H1 (cell line): ENCODE data around the gene POP7. TPM values are rescaled to one million over a fixed set of nuclear protein-coding genes. Genes with fewer than 3 reads are reported as not detected.

Experiments used
- CTCF ChIA-PET: fragments of 300-600 bp; sonication (Branson Sonifier 250); formaldehyde crosslinking; loops from one replicate; lab custom pipeline; 2021; ENCODE audit not compliant: partially characterized antibody; lab: Charles Lee
- POLR2A ChIA-PET: fragments of 300-600 bp; sonication (Branson Sonifier 250); formaldehyde crosslinking; loops from one replicate; lab custom pipeline; 2021; ENCODE audit warnings: inconsistent platforms; ENCODE audit not compliant: partially characterized antibody; lab: Charles Lee
- DNase-seq, 2 experiments: peaks; one replicate each; pipeline versions ENCODE4 v3.0.0 to v3.0.0-alpha.2; 2010 to 2022; ENCODE audit warnings: low spot score in 2 of 2, low read depth in 1 of 2, mixed read lengths in 1 of 2
- FAIRE-seq: peaks from 2 replicates; lab custom pipeline; 2011; peaks lifted over from hg19 to GRCh38; lab: Jason Lieb, UNC
- H2AFZ ChIP-seq: 2 replicates; pipeline ENCODE4 v1.8.1; 2012; ENCODE audit warnings: low read length, inconsistent platforms
- H2AK5ac ChIP-seq: 2 replicates; pipeline ENCODE4 v1.6.1; 2013; ENCODE audit warnings: low read depth, low read length
- H2BK120ac ChIP-seq: replicated peaks from 2 replicates; pipeline ENCODE3; 2013; ENCODE audit warnings: low read depth, low read length, inconsistent platforms
- H2BK12ac ChIP-seq: 2 replicates; pipeline ENCODE4 v1.6.1; 2013; ENCODE audit warnings: low read depth, low read length
- H2BK15ac ChIP-seq: 2 replicates; pipeline ENCODE4 v1.6.1; 2013; ENCODE audit warnings: low read length
- H2BK20ac ChIP-seq: 2 replicates; pipeline ENCODE4 v1.6.1; 2013; ENCODE audit warnings: low read length
- H2BK5ac ChIP-seq: 2 replicates; pipeline ENCODE4 v1.6.1; 2013; ENCODE audit warnings: low read depth, low read length
- H3K14ac ChIP-seq: 2 replicates; pipeline ENCODE4 v1.6.1; 2013; ENCODE audit warnings: inconsistent platforms; ENCODE audit not compliant: insufficient read length
- H3K18ac ChIP-seq: 2 replicates; pipeline ENCODE4 v1.6.1; 2013; ENCODE audit warnings: low read length; ENCODE audit errors: extremely low read depth
- H3K23ac ChIP-seq: 2 replicates; pipeline ENCODE4 v1.6.1; 2013; ENCODE audit warnings: inconsistent platforms; ENCODE audit not compliant: insufficient read length
- H3K23me2 ChIP-seq: 2 replicates; pipeline ENCODE4 v1.6.1; 2013; ENCODE audit warnings: low read depth, low read length
- H3K27ac ChIP-seq: 2 replicates; pipeline ENCODE4 v1.6.1; 2011; ENCODE audit warnings: low read depth, low read length, inconsistent platforms
- H3K27me3 ChIP-seq, 4 experiments: replicated peaks in 1 of 4; 1 replicate in 1 of 4; 2 replicates in 3 of 4; pipeline versions ENCODE4 v1.6.1 to v1.8.1; 2011 to 2013; ENCODE audit warnings: low read length in 3 of 4, mild to moderate bottlenecking in 3 of 4, inconsistent platforms in 2 of 4, mixed read lengths in 2 of 4, moderate library complexity in 1 of 4; ENCODE audit not compliant: control insufficient read depth in 3 of 4, insufficient read depth in 3 of 4; ENCODE audit errors: extremely low read depth in 1 of 4
- H3K36me3 ChIP-seq, 4 experiments: 2 replicates each; pipeline versions ENCODE4 v1.6.1 to v1.8.1; 2011 to 2013; ENCODE audit warnings: mild to moderate bottlenecking in 4 of 4, low read length in 3 of 4, moderate library complexity in 2 of 4, control low read depth in 1 of 4, inconsistent platforms in 1 of 4; ENCODE audit not compliant: insufficient read depth in 4 of 4, control insufficient read depth in 2 of 4
- H3K4ac ChIP-seq: replicated peaks from 2 replicates; pipeline ENCODE3; 2013; ENCODE audit warnings: low read length, low read depth, mixed read lengths, inconsistent platforms; ENCODE audit not compliant: insufficient read length
- H3K4me1 ChIP-seq, 4 experiments: replicated peaks in 1 of 4; 1 replicate in 1 of 4; 2 replicates in 3 of 4; pipeline versions ENCODE4 v1.6.1 to v1.8.1; 2011 to 2013; ENCODE audit warnings: low read length in 3 of 4, inconsistent platforms in 2 of 4, mixed read lengths in 1 of 4; ENCODE audit not compliant: insufficient read depth in 4 of 4, control insufficient read depth in 3 of 4
- H3K4me2 ChIP-seq, 2 experiments: 2 replicates each; pipeline versions ENCODE4 v1.6.1 to v1.8.1; 2011 to 2013; ENCODE audit warnings: low read depth in 2 of 2, low read length in 2 of 2, control low read depth in 1 of 2, inconsistent platforms in 1 of 2, mild to moderate bottlenecking in 1 of 2; ENCODE audit not compliant: insufficient read depth in 1 of 2
- H3K4me3 ChIP-seq, 4 experiments: fragments of 200-600, 300-600 bp in 1 of 4; sonication (generic), shearing (Covaris generic), sonication (Bioruptor Twin) in 1 of 4; 2 replicates each; pipeline versions ENCODE4 v1.5.1 to v1.8.1; 2011 to 2016; ENCODE audit warnings: low read length in 4 of 4, low read depth in 3 of 4, control low read depth in 2 of 4, inconsistent platforms in 2 of 4, mild to moderate bottlenecking in 2 of 4, mixed read lengths in 1 of 4, moderate library complexity in 1 of 4; ENCODE audit not compliant: insufficient read depth in 2 of 4; ENCODE audit errors: extremely low read depth in 1 of 4
- H3K56ac ChIP-seq: replicated peaks from 2 replicates; pipeline ENCODE3; 2013; ENCODE audit warnings: low read depth, mild to moderate bottlenecking, mixed read lengths, low read length, inconsistent platforms; ENCODE audit not compliant: insufficient read length
- H3K79me1 ChIP-seq: 2 replicates; pipeline ENCODE4 v1.6.1; 2013; ENCODE audit warnings: low read depth, low read length, control low read depth
- H3K79me2 ChIP-seq, 2 experiments: 2 replicates each; pipeline versions ENCODE4 v1.6.1 to v1.8.1; 2012 to 2013; ENCODE audit warnings: low read length in 2 of 2, mild to moderate bottlenecking in 2 of 2, inconsistent platforms in 1 of 2; ENCODE audit not compliant: insufficient read depth in 2 of 2, control insufficient read depth in 1 of 2
- H3K9ac ChIP-seq, 4 experiments: replicated peaks in 1 of 4; 1 replicate in 1 of 4; 2 replicates in 3 of 4; pipeline versions ENCODE4 v1.6.1 to v1.8.1; 2011 to 2013; ENCODE audit warnings: low read depth in 3 of 4, low read length in 3 of 4, control low read depth in 2 of 4, mild to moderate bottlenecking in 2 of 4, moderate library complexity in 2 of 4, inconsistent platforms in 1 of 4; ENCODE audit errors: extremely low read depth in 1 of 4
- H3K9me3 ChIP-seq, 2 experiments: 2 replicates each; pipeline versions ENCODE4 v1.6.1 to v1.8.1; 2012 to 2013; ENCODE audit warnings: mild to moderate bottlenecking in 2 of 2, moderate library complexity in 2 of 2, control low read depth in 1 of 2, inconsistent platforms in 1 of 2, low read depth in 1 of 2, low read length in 1 of 2, mixed read lengths in 1 of 2; ENCODE audit not compliant: insufficient read depth in 2 of 2
- H4K20me1 ChIP-seq, 2 experiments: replicated peaks in 1 of 2; 2 replicates each; pipeline versions ENCODE3 to v1.8.1; 2011 to 2013; ENCODE audit warnings: inconsistent platforms in 2 of 2, low read length in 2 of 2, mild to moderate bottlenecking in 1 of 2; ENCODE audit not compliant: insufficient read depth in 2 of 2, control insufficient read depth in 1 of 2
- H4K5ac ChIP-seq: 2 replicates; pipeline ENCODE4 v1.6.1; 2013; ENCODE audit warnings: low read length, low read depth, mixed read lengths, inconsistent platforms; ENCODE audit not compliant: insufficient read length
- H4K8ac ChIP-seq: 2 replicates; pipeline ENCODE4 v1.8.0; 2013; ENCODE audit warnings: mild to moderate bottlenecking, moderate library complexity, low read length, inconsistent platforms; ENCODE audit not compliant: insufficient read depth; ENCODE audit errors: extremely low read depth
- H4K91ac ChIP-seq: replicated peaks from 2 replicates; pipeline ENCODE3; 2013; ENCODE audit warnings: low read length, mixed read lengths, inconsistent platforms; ENCODE audit not compliant: insufficient read length
- ASH2L ChIP-seq: fragments of 200-600, 300-600 bp; sonication (generic); IDR thresholded peaks from one replicate; pipeline ENCODE4 v1.7.1; 2017; ENCODE audit warnings: low read length
- CHD1 ChIP-seq: IDR thresholded peaks from 2 replicates; pipeline ENCODE4 v1.6.1; 2012; ENCODE audit warnings: low read depth, low read length, improper control_type of control experiment
- GTF2F1 ChIP-seq: IDR thresholded peaks from 2 replicates; pipeline ENCODE4 v1.6.1; 2012; ENCODE audit warnings: low read depth, low read length, improper control_type of control experiment, borderline replicate concordance
- HDAC2 ChIP-seq, 2 experiments: fragments of 300-600 bp in 1 of 2; sonication (generic) in 1 of 2; IDR thresholded peaks; 2 replicates each; pipeline ENCODE4 v1.6.1; 2011 to 2012; ENCODE audit warnings: low read depth in 2 of 2, low read length in 2 of 2, mild to moderate bottlenecking in 2 of 2, moderate library complexity in 2 of 2, borderline replicate concordance in 1 of 2, inconsistent platforms in 1 of 2
- YY1 ChIP-seq: IDR thresholded peaks from 2 replicates; pipeline ENCODE4 v1.6.1; 2011; ENCODE audit warnings: low read depth, mild to moderate bottlenecking, low read length
- WGBS, 2 experiments: shearing (Covaris generic) in 1 of 2; methylation state at CpG; one replicate each; pipeline versions ENCODE4 v1.1.6 to v1.1.7; 2013 to 2015; ENCODE audit warnings: low lambda C conversion rate in 2 of 2, mixed read lengths in 2 of 2, inconsistent platforms in 1 of 2, low coverage in 1 of 2, missing lambda C conversion rate in 1 of 2; ENCODE audit not compliant: insufficient replicate concordance in 2 of 2, insufficient coverage in 1 of 2, insufficient read length in 1 of 2; ENCODE audit errors: extremely low coverage in 1 of 2, missing lambda C conversion rate in 1 of 2; 5-methylcytosine and 5-hydroxymethylcytosine counted together
- polyA plus RNA-seq, 7 experiments: library from polyadenylated mRNA; depleted of rRNA in 3 of 7; stranded (reverse) in 5 of 7; unstranded in 2 of 7; fragments of >200 nt in 5 of 7; fragments of 200-250 nt in 2 of 7; gene quantifications; 1 replicate in 5 of 7; 2 replicates in 1 of 7; 4 replicates in 1 of 7; pipeline versions ENCODE4 v1.2.1 to v1.2.3, GENCODE V29; 2011 to 2013; ENCODE audit warnings: missing spikeins in 2 of 7, mixed read lengths in 2 of 7
- total RNA-seq: library from RNA; stranded (reverse); fragmentation: NEBNext Ultra II Directional; extraction: Animal tissue kit (Norgen Biotek cat#: 25700); gene quantifications from 2 replicates; pipeline ENCODE4 v1.2.1, GENCODE V29; 2021

Gene POP7
- total and polyA plus RNA-seq, 2 of the 8 experiments (the other 6 are each of a cell fraction or from before 2014, with no cell fraction given) = 92.5 to 135 TPM

DNA sequence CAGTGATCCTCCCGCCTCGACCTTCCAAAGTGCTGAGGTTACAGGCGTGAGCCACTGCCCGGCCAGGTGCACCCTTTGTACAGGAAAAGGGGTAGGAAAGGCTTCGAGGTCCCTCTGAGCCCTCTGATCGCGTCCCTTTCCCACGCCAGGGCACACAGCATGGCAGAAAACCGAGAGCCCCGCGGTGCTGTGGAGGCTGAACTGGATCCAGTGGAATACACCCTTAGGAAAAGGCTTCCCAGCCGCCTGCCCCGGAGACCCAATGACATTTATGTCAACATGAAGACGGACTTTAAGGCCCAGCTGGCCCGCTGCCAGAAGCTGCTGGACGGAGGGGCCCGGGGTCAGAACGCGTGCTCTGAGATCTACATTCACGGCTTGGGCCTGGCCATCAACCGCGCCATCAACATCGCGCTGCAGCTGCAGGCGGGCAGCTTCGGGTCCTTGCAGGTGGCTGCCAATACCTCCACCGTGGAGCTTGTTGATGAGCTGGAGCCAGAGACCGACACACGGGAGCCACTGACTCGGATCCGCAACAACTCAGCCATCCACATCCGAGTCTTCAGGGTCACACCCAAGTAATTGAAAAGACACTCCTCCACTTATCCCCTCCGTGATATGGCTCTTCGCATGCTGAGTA is 871 bp downstream of the POP7 start:
- peak overlapping the region; percentile 18; the same call in 1 of the 2 replicates for H2BK5ac ChIP-seq
- CTCF ChIA-PET = interaction anchor here (0.9 to 16.9 kb wide), 11 partner anchors 15 to 181 kb away, joined by 3 to 254 read pairs (median 4); partner anchors contain the start of genes EPO, GIGYF1 and SLC12A9
- no peak overlapping the region for H2AFZ ChIP-seq
- POLR2A ChIA-PET = interaction anchor here (0.6 to 4.0 kb wide), 11 partner anchors 9 to 183 kb away, joined by 3 to 58 read pairs (median 5); partner anchors contain the start of genes GIGYF1, SRRT and UFSP1
- peak overlapping the region; percentile 44 for H4K91ac ChIP-seq
- no peak overlapping the region for H3K18ac ChIP-seq
- peaks cover 7% of the 10 kb centered on the region; the same call in 1 of the 2 replicates for H3K23me2 ChIP-seq
- H3K79me1 ChIP-seq = peaks cover 3% of the 10 kb centered on the region
- H3K9ac ChIP-seq = peak overlapping the region; percentile 82 to 95 (median 90)
- H4K8ac ChIP-seq = no peak overlapping the region; the same call in 1 of the 2 replicates
- peaks cover 0 to 6% (median 4%) of the 10 kb centered on the region in 4 experiments; a peak in 5 of 8 replicates for H3K36me3 ChIP-seq
- FAIRE-seq (no peak), DNase-seq (no peak)
- H3K14ac ChIP-seq = no peak overlapping the region
- peak overlapping the region; percentile 41 to 91 for H3K4me2 ChIP-seq
- peak overlapping the region; percentile 44 for H3K4ac ChIP-seq
- H3K27ac ChIP-seq = no peak overlapping the region
- no peaks in the 10 kb centered on the region for H3K27me3 ChIP-seq
- no peak overlapping the region for H4K5ac ChIP-seq
- H3K4me3 ChIP-seq = peak overlapping the region; percentile 83 to 94 (median 90)
- no peak overlapping the region for H3K56ac ChIP-seq
- H2BK20ac ChIP-seq = no peak overlapping the region
- H3K9me3 ChIP-seq = no peaks in the 10 kb centered on the region
- H3K4me1 ChIP-seq = peaks cover 0 to 11% (median 2%) of the 10 kb centered on the region in 4 experiments; a peak in 3 of 7 replicates
- no peak overlapping the region for H3K23ac ChIP-seq
- peaks cover 2% of the 10 kb centered on the region in 2 experiments for H4K20me1 ChIP-seq
- H3K79me2 ChIP-seq = peaks cover 0 to 16% of the 10 kb centered on the region in 2 experiments; a peak in 3 of 4 replicates
- no peak overlapping the region for H2AK5ac ChIP-seq
- H2BK12ac ChIP-seq = no peak overlapping the region
- no peak overlapping the region for H2BK15ac ChIP-seq
- no peak overlapping the region for H2BK120ac ChIP-seq
- 49% methylated on average over 33 of the region's 34 CpGs; no CpG with 5 or more reads in 1 of the 2 experiments for WGBS, 2 experiments
- TF ChIP-seq YY1 (no peak), CHD1 (no peak), GTF2F1 (no peak), ASH2L (no peak), HDAC2 (IDR thresholded peaks at IDR 0.05; ENCODE audit: borderline replicate concordance in 1 of 2, low read depth in 2 of 2, low read length in 2 of 2) (peak in 1 of 2 experiments; percentile 32; a peak in 1 of 4 replicates)
